ENCODE measurements around the gene ZDHHC14. TPM values are rescaled to one million over a fixed set of nuclear protein-coding genes. Genes with fewer than 3 reads are reported as not detected.

ZDHHC14 gene
- total RNA-seq, 1 experiment from 2014 or later = 4.9 TPM

- Histone ChIP-seq H3K4me3 (ENCODE audit: low read length) (no peak overlapping the region), H2AFZ (ENCODE audit: low read length) (no peak overlapping the region), H3K79me2 (ENCODE audit: low read length) (no peaks in the 10 kb centered on the region), H3K4me1 (ENCODE audit: insufficient read depth, low read length) (no peaks in the 10 kb centered on the region), H3K9me3 (ENCODE audit: low read length) (no peaks in the 10 kb centered on the region), H3K27ac (ENCODE audit: low read length) (no peak overlapping the region), H3K9me2 (replicated peaks; ENCODE audit: low read length) (no peaks in the 10 kb centered on the region), H4K20me1 (ENCODE audit: low read length) (no peaks in the 10 kb centered on the region), H3F3A (ENCODE audit: low read length, unreplicated experiment) (no peaks in the 10 kb centered on the region), H3K27me3 (ENCODE audit: low read length) (no peaks in the 10 kb centered on the region), H3K4me2 (ENCODE audit: low read length) (no peak overlapping the region), H3K36me3 (ENCODE audit: low read depth, low read length) (no peaks in the 10 kb centered on the region), H3K9ac (ENCODE audit: low read length) (no peak overlapping the region)
- DNase-seq (no peak), ATAC-seq (no peak)
- CTCF ChIA-PET = no interaction called here
- POLR2A ChIA-PET (ENCODE audit: unreplicated experiment) = no interaction called here
- TF ChIP-seq CTCF (conservative IDR thresholded peaks at IDR 0.05; ENCODE audit: low read depth, low read length) = no peak
- no peak for TF ChIP-seq EZH2 (IDR thresholded peaks at IDR 0.05; ENCODE audit: low read length, unreplicated experiment)
- no peak for TF ChIP-seq EZH2phosphoT487 (IDR thresholded peaks at IDR 0.05; ENCODE audit: borderline replicate concordance, low read length)
- intact Hi-C loops (cut with micrococcal nuclease) = no loop called here
- BruUV-seq (replicated peaks) = no TSS peak
Observed at GRCh38 chr6:157370755-157371154, 10.2 kb upstream of the ZDHHC14 start.

- Histone ChIP-seq H3K79me2 (ENCODE audit: low read length) (no peaks in the 10 kb centered on the region), H3K4me1 (ENCODE audit: insufficient read depth, low read length) (no peaks in the 10 kb centered on the region), H3K9me2 (replicated peaks; ENCODE audit: low read length) (no peaks in the 10 kb centered on the region), H3K4me3 (ENCODE audit: low read length) (no peak overlapping the region), H3K27ac (ENCODE audit: low read length) (no peak overlapping the region), H3K36me3 (ENCODE audit: low read depth, low read length) (no peaks in the 10 kb centered on the region), H4K20me1 (ENCODE audit: low read length) (no peaks in the 10 kb centered on the region), H3K9me3 (ENCODE audit: low read length) (no peaks in the 10 kb centered on the region), H3K9ac (ENCODE audit: low read length) (no peak overlapping the region), H2AFZ (ENCODE audit: low read length) (no peak overlapping the region), H3K27me3 (ENCODE audit: low read length) (no peaks in the 10 kb centered on the region), H3F3A (ENCODE audit: low read length, unreplicated experiment) (no peaks in the 10 kb centered on the region), H3K4me2 (ENCODE audit: low read length) (no peak overlapping the region)
- CTCF ChIA-PET = no interaction called here
- DNase-seq (no peak), ATAC-seq (no peak)
- intact Hi-C loops (cut with micrococcal nuclease) = no loop called here
- POLR2A ChIA-PET (ENCODE audit: unreplicated experiment) = no interaction called here
- no TSS peak for BruUV-seq (replicated peaks)
- TF ChIP-seq EZH2phosphoT487 (IDR thresholded peaks at IDR 0.05; ENCODE audit: borderline replicate concordance, low read length) (no peak), CTCF (conservative IDR thresholded peaks at IDR 0.05; ENCODE audit: low read depth, low read length) (no peak), EZH2 (IDR thresholded peaks at IDR 0.05; ENCODE audit: low read length, unreplicated experiment) (no peak)
Observed at GRCh38 chr6:157372501-157373280, 8.3 kb upstream of the ZDHHC14 start.

GRCh38 chr6:157374889-157375443 is 6.0 kb upstream of the ZDHHC14 start:
- Histone ChIP-seq H3F3A (ENCODE audit: low read length, unreplicated experiment) (no peaks in the 10 kb centered on the region), H3K4me3 (ENCODE audit: low read length) (no peak overlapping the region), H3K27me3 (ENCODE audit: low read length) (no peaks in the 10 kb centered on the region), H3K9me3 (ENCODE audit: low read length) (no peaks in the 10 kb centered on the region), H4K20me1 (ENCODE audit: low read length) (no peaks in the 10 kb centered on the region), H3K27ac (ENCODE audit: low read length) (no peak overlapping the region), H2AFZ (ENCODE audit: low read length) (no peak overlapping the region), H3K79me2 (ENCODE audit: low read length) (no peaks in the 10 kb centered on the region), H3K9ac (ENCODE audit: low read length) (no peak overlapping the region), H3K4me1 (ENCODE audit: insufficient read depth, low read length) (peaks cover 4% of the 10 kb centered on the region; the same call in 1 of the 2 replicates), H3K4me2 (ENCODE audit: low read length) (no peak overlapping the region), H3K36me3 (ENCODE audit: low read depth, low read length) (no peaks in the 10 kb centered on the region), H3K9me2 (replicated peaks; ENCODE audit: low read length) (no peaks in the 10 kb centered on the region)
- ChIA-PET POLR2A (ENCODE audit: unreplicated experiment) (interaction anchor here (0.6 kb wide), 2 partner anchors 10 to 193 kb away, joined by 4 to 12 read pairs; no protein-coding TSS in a partner anchor), CTCF (no interaction called here)
- DNase-seq = no peak
- no peak for ATAC-seq
- TF ChIP-seq CTCF (conservative IDR thresholded peaks at IDR 0.05; ENCODE audit: low read depth, low read length) (no peak), EZH2phosphoT487 (IDR thresholded peaks at IDR 0.05; ENCODE audit: borderline replicate concordance, low read length) (no peak), EZH2 (IDR thresholded peaks at IDR 0.05; ENCODE audit: low read length, unreplicated experiment) (no peak)
- no TSS peak for BruUV-seq (replicated peaks)
- intact Hi-C loops (cut with micrococcal nuclease) = no loop called here

Measured in PC-3 (cell line).